Diencephalon (tissue), 1 donor: Measurements from ENCODE around the gene SPG7. TPM values are rescaled to one million over a fixed set of nuclear protein-coding genes. Genes with fewer than 3 reads are reported as not detected.

ENCODE experiments used
- small RNA-seq: library from RNA; depleted of rRNA; stranded (forward); fragments of <200 nt; gene quantifications from one replicate; pipeline ENCODE3, GENCODE V24; 2014
- total RNA-seq: library from RNA; depleted of rRNA; stranded (reverse); fragments of >200 nt; gene quantifications from one replicate; pipeline ENCODE4 v1.2.3, GENCODE V29; 2014

SPG7 gene
- 97.6 TPM for total RNA-seq

GRCh38 chr16:89507834-89508590, at the start of gene SPG7:
SPG7 (plus strand) TSS chr16:89508403; CDS start chr16:89508418, 15 bp downstream.

GRCh38 chr16:89490439-89491237, 17.6 kb upstream of the SPG7 start, which contains the start of gene ANKRD11:
ANKRD11 (minus strand) TSS chr16:89490561; CDS start chr16:89317019, 173,542 bp downstream.

GRCh38 chr16:89560378-89561141, 52.4 kb downstream of the SPG7 start, which contains the start of gene RPL13:
RPL13 (plus strand) TSS chr16:89560682; CDS start chr16:89560960, 278 bp downstream.

GRCh38 chr16:89575247-89576152, 67.3 kb downstream of the SPG7 start, which contains the start of gene CPNE7:
CPNE7 (plus strand) TSS chr16:89575758; CDS start chr16:89575898, 140 bp downstream.

Small RNAs within 50 kb of the gene (small RNA-seq; reads per million reads assigned to genes)
- not detected for gene SNORD68

Other genes starting within 250 kb of the SPG7 start
- gene ANKRD11, start 17.8 kb upstream of the SPG7 start, total RNA-seq: 36.0 TPM
- gene RPL13, start 52.3 kb downstream of the SPG7 start, total RNA-seq: 1,685 TPM
- gene CPNE7, start 67.4 kb downstream of the SPG7 start, total RNA-seq: 46.1 TPM
- 4.6 TPM for gene DPEP1, start 105.2 kb downstream of the SPG7 start, total RNA-seq
- gene CHMP1A, start 149.3 kb downstream of the SPG7 start, total RNA-seq: 85.6 TPM
- gene SPATA33, start 149.4 kb downstream of the SPG7 start, total RNA-seq: 11.8 TPM
- gene CDK10, start 178.3 kb downstream of the SPG7 start, total RNA-seq: 36.9 TPM
- gene SPATA2L, start 193.3 kb downstream of the SPG7 start, total RNA-seq: 23.3 TPM
- gene VPS9D1, start 212.5 kb downstream of the SPG7 start, total RNA-seq: 15.0 TPM
- 16.1 TPM for gene ZNF276, start 213.1 kb downstream of the SPG7 start, total RNA-seq